ENCODE results near the gene AOX1. TPM values are rescaled to one million over a fixed set of nuclear protein-coding genes. Genes with fewer than 3 reads are reported as not detected.

The AOX1 gene
- total RNA-seq, 3 donors from 2014 or later = 0.63 to 1.0 (median 0.71) TPM

DNA sequence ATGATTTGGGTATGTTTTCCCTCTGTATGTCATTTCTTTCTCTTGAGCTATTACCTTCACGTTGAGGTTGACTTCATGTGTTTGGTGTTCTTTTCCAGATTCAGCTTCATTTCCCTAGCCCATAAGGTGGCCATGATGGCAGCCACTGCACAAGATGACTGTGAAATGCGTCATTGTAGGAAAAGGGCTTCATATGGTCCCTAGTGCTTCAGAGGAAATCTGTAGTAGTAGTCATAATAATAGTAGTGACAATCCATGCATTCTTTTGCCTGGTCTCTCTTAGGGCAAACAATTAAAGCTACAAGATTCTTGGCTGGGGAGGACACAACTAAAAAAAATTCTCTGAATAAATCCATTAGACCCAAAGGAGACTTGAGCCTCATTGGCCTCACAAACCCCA is 28.4 kb downstream of the AOX1 start:
- peaks cover 12% of the 10 kb centered on the region for H3K27me3 Mint-ChIP-seq (ENCODE audit: low read depth)
- no peaks in the 10 kb centered on the region for H3K36me3 Mint-ChIP-seq (ENCODE audit: insufficient read depth)
- peaks cover 5% of the 10 kb centered on the region for H3K4me1 Mint-ChIP-seq (ENCODE audit: low read depth)
- no peak overlapping the region for H3K4me3 Mint-ChIP-seq
- ATAC-seq (peak in 1 of 2 donors; percentile 21), DNase-seq (no peak)
- H3K9me3 Mint-ChIP-seq = no peaks in the 10 kb centered on the region

DNA sequence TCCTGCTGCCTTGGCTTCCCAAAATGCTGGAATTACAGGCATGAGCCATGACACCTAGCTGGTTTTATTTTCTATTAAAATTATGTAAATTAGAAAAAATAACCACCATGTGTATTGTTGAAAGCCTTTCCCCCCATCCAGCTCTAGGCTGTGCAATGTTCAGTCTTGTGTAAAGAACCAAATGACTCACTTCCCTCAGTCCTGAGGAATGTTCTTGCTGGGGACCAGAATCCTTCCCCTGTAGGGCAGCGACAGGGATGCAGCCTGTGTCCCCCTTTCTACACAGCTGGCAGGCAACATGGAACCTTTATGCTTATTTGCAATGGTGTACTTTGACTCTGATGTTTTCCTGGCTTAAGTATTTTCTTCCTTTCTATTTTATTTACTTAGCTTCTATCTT is 29.4 kb downstream of the AOX1 start:
- peaks cover 5% of the 10 kb centered on the region for H3K4me1 Mint-ChIP-seq (ENCODE audit: low read depth)
- peaks cover 10% of the 10 kb centered on the region for H3K27me3 Mint-ChIP-seq (ENCODE audit: low read depth)
- no peak for DNase-seq

DNA sequence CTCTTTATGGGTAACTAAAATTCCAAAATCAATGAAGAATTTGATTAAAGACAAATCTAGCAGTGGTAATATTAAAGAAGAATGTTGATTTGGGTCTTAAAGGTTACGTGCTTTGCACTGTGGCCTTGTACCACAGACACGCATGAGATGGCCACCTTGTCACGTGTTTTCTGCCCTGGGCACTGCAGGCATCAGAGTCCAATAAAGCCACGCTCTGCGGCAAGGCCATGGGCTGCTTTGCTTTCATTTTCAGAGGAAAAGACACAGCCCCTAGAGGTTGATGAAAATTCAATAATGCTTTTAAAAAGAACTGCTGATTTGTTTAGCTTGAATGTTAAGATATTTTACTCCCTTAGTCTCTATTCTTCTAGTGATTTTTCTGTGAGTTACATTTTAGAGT is 30.4 kb downstream of the AOX1 start:
- peaks cover 5% of the 10 kb centered on the region for H3K4me1 Mint-ChIP-seq (ENCODE audit: low read depth)
- ATAC-seq (no peak), DNase-seq (no peak)
- no peaks in the 10 kb centered on the region for H3K9me3 Mint-ChIP-seq
- H3K36me3 Mint-ChIP-seq (ENCODE audit: insufficient read depth) = no peaks in the 10 kb centered on the region
- H3K27me3 Mint-ChIP-seq (ENCODE audit: low read depth) = peaks cover 7% of the 10 kb centered on the region
- H3K4me3 Mint-ChIP-seq = no peak overlapping the region

More for the DNA sequence above, 29.4 kb downstream of the AOX1 start:
- Mint-ChIP-seq H3K4me3 (no peak overlapping the region), H3K9me3 (no peaks in the 10 kb centered on the region), H3K36me3 (ENCODE audit: insufficient read depth) (no peaks in the 10 kb centered on the region)
- no peak for ATAC-seq

DNA sequence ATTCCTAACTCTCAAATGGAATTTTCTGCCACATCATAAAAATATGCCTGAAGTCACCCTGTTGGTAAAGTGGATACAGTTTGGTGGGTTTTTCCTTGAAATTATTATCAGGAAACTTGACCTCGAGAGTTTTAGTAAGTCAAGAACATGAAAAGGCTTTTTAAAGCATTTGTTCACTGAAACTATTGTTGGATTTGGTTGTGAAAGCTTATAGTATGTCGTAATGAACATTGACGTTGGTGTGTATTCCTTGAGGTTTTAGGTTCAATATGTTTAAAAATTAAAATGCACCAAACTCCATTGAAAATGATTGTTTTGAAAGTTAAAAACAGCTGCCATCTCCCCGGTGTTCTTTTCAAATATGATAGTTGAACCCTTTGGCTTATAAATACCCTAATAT is 30.8 kb downstream of the AOX1 start:
- H3K36me3 Mint-ChIP-seq (ENCODE audit: insufficient read depth) = no peaks in the 10 kb centered on the region
- peaks cover 7% of the 10 kb centered on the region for H3K27me3 Mint-ChIP-seq (ENCODE audit: low read depth)
- no peak overlapping the region for H3K4me3 Mint-ChIP-seq
- DNase-seq (no peak), ATAC-seq (no peak)
- no peaks in the 10 kb centered on the region for H3K9me3 Mint-ChIP-seq
- peaks cover 5% of the 10 kb centered on the region for H3K4me1 Mint-ChIP-seq (ENCODE audit: low read depth)

DNA sequence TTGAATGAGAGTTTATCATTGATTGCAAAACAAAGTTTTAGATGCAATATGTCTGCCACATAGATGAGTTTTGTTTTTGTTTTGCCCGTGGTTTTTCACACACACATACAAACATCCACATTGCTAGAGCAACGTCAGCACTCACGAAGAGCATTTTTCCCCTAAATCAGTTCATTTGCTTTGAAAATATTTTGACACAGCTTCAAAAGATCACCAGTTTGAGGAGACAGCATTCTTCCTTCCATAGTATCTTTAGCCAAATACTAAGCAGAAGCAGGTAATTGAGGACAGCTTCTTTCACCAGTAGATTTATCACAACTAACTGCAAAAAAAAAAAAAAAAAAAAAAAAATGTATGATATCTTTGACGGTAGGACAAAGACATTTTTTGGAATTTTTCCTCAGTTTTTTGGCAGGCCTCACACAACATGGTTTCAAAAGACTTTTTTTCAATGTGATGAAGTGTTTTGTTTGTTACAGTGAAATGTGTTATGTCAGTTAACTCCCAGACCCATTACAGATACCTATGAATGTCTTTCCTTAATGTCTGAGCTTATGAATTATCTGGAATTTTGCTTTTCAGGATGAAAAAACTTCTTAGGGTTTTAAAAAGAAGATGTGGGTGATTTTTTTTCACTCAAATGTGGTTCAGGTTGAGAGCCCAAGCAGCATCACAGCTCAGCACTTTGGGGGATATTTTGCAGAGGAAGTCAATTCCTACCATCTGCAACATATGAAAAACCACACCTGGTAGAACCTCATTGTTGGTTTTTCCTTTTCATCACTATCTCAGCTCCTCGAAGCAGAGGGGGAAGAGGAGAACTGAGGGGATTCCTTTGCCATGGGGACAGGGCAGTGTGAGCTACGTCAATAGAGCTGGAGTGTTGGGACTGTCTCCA is 31.6 kb downstream of the AOX1 start:
- Mint-ChIP-seq H3K27me3 (ENCODE audit: low read depth) (peaks cover 7% of the 10 kb centered on the region), H3K36me3 (ENCODE audit: insufficient read depth) (no peaks in the 10 kb centered on the region), H3K9me3 (no peaks in the 10 kb centered on the region), H3K4me1 (ENCODE audit: low read depth) (peaks cover 5% of the 10 kb centered on the region), H3K4me3 (no peak overlapping the region)
- no peak for DNase-seq
- ATAC-seq = no peak

DNA sequence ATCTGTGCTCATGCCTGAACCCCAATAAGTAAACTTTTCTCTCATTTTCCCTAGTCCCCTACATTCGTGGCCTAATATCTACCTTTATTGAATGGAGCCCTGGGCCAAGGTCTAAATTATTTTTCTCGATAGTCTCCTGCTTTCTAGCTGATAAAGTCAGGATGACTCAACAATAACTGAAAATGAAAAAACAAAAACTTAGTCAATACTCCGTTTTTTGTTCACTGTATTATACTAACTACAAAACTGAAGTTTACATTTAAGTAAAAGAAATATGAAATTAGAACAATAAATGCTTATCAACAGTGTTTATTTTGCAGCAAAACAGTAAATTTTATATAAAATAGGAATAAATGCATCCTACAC is 32.2 kb downstream of the AOX1 start:
- Mint-ChIP-seq H3K9me3 (no peaks in the 10 kb centered on the region), H3K4me3 (no peak overlapping the region), H3K27me3 (ENCODE audit: low read depth) (peaks cover 8% of the 10 kb centered on the region), H3K36me3 (ENCODE audit: insufficient read depth) (no peaks in the 10 kb centered on the region), H3K4me1 (ENCODE audit: low read depth) (peaks cover 5% of the 10 kb centered on the region)
- ATAC-seq (peak in 1 of 2 donors; percentile 7), DNase-seq (no peak)

DNA sequence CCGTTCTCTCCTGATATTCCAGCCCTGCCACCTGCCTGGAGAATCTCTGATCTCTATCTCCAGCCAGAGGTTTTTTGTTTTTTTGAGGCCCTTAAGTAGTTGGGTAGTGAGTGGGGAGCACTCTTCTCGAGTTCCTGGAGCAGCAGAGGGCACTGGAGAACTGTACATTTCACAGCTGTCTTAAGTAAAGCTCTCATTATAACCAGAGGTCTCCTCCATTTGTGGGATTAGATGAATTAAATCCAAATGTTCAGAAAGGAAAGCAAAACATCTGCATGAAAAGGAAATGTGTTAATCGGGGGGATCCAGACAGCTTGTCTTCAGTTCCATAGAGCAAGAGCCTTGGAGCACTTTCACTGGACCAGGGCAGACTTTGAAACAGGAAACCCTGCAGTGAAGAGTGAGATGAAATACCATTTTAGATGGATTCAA is 32.8 kb downstream of the AOX1 start:
- Mint-ChIP-seq H3K9me3 (no peaks in the 10 kb centered on the region), H3K4me3 (no peak overlapping the region), H3K27me3 (ENCODE audit: low read depth) (peaks cover 8% of the 10 kb centered on the region), H3K4me1 (ENCODE audit: low read depth) (peaks cover 5% of the 10 kb centered on the region), H3K36me3 (ENCODE audit: insufficient read depth) (no peaks in the 10 kb centered on the region)
- DNase-seq (no peak), ATAC-seq (no peak)

DNA sequence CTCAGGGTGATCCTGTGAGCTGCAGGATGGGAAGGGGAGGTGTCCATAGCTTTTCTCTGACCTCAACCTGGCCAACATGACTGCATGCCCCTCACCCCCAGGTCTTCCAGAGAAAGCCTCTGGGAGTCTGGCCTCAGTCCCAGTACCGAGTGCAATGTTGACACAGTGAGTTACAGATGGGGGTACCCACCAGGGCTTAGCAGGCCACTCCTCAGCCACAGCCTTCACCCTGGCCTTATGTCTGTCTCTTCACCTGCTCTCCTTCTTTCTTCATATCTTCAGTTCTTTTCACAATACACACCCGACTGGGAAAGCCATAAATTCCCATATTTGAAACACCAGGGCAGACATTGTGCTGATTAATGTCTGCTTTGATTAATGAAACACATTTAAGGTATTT is 33.5 kb downstream of the AOX1 start:
- no peak for ATAC-seq
- DNase-seq = no peak
- peaks cover 5% of the 10 kb centered on the region for H3K4me1 Mint-ChIP-seq (ENCODE audit: low read depth)
- H3K36me3 Mint-ChIP-seq (ENCODE audit: insufficient read depth) = no peaks in the 10 kb centered on the region
- peaks cover 11% of the 10 kb centered on the region for H3K27me3 Mint-ChIP-seq (ENCODE audit: low read depth)
- no peak overlapping the region for H3K4me3 Mint-ChIP-seq
- no peaks in the 10 kb centered on the region for H3K9me3 Mint-ChIP-seq

DNA sequence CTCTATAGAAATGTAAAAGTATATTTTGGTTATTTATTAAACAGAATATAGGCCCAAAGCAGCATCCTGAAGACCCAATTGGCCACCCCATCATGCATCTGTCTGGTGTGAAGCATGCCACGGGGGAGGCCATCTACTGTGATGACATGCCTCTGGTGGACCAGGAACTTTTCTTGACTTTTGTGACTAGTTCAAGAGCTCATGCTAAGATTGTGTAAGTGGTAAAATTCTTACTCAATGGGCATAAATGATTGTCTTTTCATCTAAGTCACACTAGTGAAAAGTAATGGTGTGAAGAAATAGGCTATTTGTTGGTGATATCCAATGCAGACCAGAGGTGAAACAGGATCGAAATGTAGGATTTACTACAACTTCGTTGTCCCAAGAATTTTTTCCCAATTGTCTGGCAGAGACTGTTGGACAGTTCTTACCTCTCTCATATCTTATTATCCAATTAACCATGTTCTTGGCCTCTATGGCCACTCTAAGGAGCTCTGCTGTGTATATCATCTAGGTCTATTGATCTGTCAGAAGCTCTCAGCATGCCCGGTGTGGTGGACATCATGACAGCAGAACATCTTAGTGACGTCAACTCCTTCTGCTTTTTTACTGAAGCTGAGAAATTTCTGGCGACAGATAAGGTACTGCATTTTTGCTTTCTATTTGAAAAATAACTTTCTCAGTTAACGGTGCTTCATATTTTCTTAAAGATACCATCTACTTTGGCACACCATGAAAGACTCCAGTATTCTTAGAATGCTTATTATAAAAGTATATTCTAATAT is 35.0 kb downstream of the AOX1 start:
- no peaks in the 10 kb centered on the region for H3K9me3 Mint-ChIP-seq
- no peak overlapping the region for H3K4me3 Mint-ChIP-seq
- H3K36me3 Mint-ChIP-seq (ENCODE audit: insufficient read depth) = no peaks in the 10 kb centered on the region
- ATAC-seq = no peak
- H3K27me3 Mint-ChIP-seq (ENCODE audit: low read depth) = peaks cover 13% of the 10 kb centered on the region
- H3K4me1 Mint-ChIP-seq (ENCODE audit: low read depth) = peaks cover 5% of the 10 kb centered on the region
- no peak for DNase-seq

DNA sequence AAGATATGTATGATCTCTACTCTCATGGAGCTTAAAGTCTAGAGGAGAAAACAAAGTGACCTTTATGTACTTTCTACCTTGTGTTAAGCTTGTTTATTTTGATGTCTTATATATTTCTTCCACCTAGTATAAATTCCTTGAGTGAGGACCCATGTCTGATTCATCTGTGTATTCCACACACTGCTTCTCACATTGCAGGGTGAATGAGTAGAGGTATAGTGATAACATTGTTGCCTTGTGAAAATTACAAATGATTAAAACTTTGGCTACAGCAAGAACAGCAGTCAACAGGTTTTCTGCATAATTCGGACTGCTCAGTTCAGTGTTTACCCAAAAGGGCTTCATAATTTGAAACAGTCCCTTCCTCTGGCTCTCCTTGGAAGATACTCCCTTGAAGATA is 36.3 kb downstream of the AOX1 start:
- Mint-ChIP-seq H3K9me3 (no peaks in the 10 kb centered on the region), H3K36me3 (ENCODE audit: insufficient read depth) (no peaks in the 10 kb centered on the region), H3K4me3 (no peak overlapping the region), H3K4me1 (ENCODE audit: low read depth) (peaks cover 2% of the 10 kb centered on the region), H3K27me3 (ENCODE audit: low read depth) (peaks cover 12% of the 10 kb centered on the region)
- ATAC-seq (no peak), DNase-seq (no peak)

DNA sequence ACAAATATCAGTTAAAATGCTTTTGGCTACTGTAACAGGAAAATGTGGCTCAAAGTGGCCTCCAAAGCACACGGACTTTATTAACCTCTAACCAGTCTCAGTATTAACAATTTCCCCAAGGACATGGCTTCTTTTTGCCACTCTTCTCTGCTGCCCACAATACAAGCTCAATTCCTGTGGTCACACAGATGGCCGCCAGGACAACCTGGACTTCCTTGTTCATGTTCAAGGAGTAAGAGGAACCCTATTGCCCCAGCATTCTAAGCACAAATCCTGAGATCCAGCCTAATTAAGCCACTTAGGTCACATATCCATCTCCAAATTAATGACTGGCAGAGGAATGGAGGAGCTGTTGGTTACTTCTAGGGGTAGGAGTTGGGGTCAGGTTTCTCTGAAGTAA is 38.2 kb downstream of the AOX1 start:
- no peaks in the 10 kb centered on the region for H3K9me3 Mint-ChIP-seq
- DNase-seq = no peak
- H3K36me3 Mint-ChIP-seq (ENCODE audit: insufficient read depth) = no peaks in the 10 kb centered on the region
- H3K27me3 Mint-ChIP-seq (ENCODE audit: low read depth) = peaks cover 16% of the 10 kb centered on the region
- no peak overlapping the region for H3K4me3 Mint-ChIP-seq
- ATAC-seq = no peak
- no peaks in the 10 kb centered on the region for H3K4me1 Mint-ChIP-seq (ENCODE audit: low read depth)

DNA sequence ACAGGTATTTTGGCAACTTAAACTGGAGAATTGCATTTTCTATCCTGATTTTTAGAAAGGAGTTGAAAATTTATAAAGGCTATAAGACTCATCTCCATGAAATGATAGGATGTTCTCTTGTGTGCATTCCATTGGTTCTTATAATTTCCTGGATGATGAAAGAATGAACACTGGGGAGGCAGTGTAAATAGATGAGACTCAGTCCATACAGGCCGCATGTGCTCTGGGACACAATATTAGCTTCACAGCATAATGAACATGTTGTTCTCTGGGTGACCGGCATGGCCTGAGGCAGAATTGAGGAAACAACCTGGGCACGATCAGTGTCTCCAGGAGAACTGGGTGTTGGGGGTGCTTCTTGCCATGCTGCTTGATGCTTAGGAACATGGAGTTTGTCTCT is 38.8 kb downstream of the AOX1 start:
- DNase-seq (no peak), ATAC-seq (no peak)
- no peaks in the 10 kb centered on the region for H3K4me1 Mint-ChIP-seq (ENCODE audit: low read depth)
- no peaks in the 10 kb centered on the region for H3K36me3 Mint-ChIP-seq (ENCODE audit: insufficient read depth)
- H3K27me3 Mint-ChIP-seq (ENCODE audit: low read depth) = peaks cover 20% of the 10 kb centered on the region
- no peak overlapping the region for H3K4me3 Mint-ChIP-seq
- H3K9me3 Mint-ChIP-seq = no peaks in the 10 kb centered on the region

DNA sequence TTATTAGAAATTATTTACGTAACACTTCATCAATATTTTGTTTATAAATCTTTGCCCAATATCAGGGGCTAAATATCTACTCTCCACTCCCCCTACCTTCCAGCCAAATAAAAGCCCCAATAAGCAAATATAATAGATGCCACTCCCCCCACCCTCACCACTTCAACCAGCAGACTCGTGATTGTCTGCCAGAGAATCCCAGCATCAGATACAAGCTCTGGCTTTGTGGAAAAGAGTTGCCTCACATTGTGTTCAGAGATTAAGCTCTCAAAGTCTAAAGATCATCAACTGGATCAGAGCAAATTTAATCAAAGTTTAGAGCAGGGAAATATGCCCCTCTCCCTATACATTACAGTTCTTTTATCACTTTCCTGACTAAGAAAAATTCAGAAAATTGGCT is 39.5 kb downstream of the AOX1 start:
- Mint-ChIP-seq H3K4me1 (ENCODE audit: low read depth) (no peaks in the 10 kb centered on the region), H3K9me3 (no peaks in the 10 kb centered on the region), H3K36me3 (ENCODE audit: insufficient read depth) (no peaks in the 10 kb centered on the region), H3K27me3 (ENCODE audit: low read depth) (peaks cover 20% of the 10 kb centered on the region), H3K4me3 (no peak overlapping the region)
- no peak for DNase-seq
- no peak for ATAC-seq

DNA sequence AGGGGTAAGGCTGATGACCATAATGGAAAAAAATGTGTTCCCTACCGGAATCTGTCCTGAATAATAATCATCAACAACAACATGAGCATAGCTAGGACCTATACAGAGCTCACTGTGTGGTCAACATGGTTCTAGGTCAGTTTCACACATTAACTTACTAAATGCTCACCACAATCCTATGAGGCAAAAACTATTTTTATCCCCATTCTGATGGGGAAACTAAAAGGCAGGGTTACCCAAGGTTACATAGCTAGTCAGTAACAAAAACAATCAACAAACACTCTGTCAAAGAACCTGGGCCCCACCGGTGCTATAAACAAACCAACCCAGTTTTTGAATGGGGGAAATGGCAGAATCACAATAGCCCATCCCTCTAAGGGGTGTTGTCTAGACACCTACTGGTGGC is 40.1 kb downstream of the AOX1 start:
- Mint-ChIP-seq H3K27me3 (ENCODE audit: low read depth) (peaks cover 20% of the 10 kb centered on the region), H3K4me1 (ENCODE audit: low read depth) (no peaks in the 10 kb centered on the region), H3K9me3 (no peaks in the 10 kb centered on the region), H3K36me3 (ENCODE audit: insufficient read depth) (no peaks in the 10 kb centered on the region), H3K4me3 (no peak overlapping the region)
- no peak for ATAC-seq
- DNase-seq = no peak
